Stomach (tissue), 9 donors: ENCODE data around the gene VIT. TPM values are rescaled to one million over a fixed set of nuclear protein-coding genes. Genes with fewer than 3 reads are reported as not detected.

Experiments
- DNase-seq, 2 donors: peaks; one replicate each; pipeline versions ENCODE4 v3.0.0 to v3.0.0-alpha.2; 2013 to 2019
- H3K27ac ChIP-seq, 5 donors: fragments of 200-600 bp in 4 of 5; sonication (generic) in 4 of 5; one replicate each; pipeline ENCODE4 v1.5.1; 2013 to 2019; ENCODE audit warnings: mild to moderate bottlenecking in 1 of 5, moderate library complexity in 1 of 5
- H3K27me3 ChIP-seq, 3 donors: fragments of 200-600 bp; sonication (generic); one replicate each; pipeline ENCODE4 v1.5.1; 2017 to 2019; ENCODE audit warnings: mixed run types in 1 of 3
- H3K36me3 ChIP-seq, 4 donors: fragments of 200-600 bp; sonication (generic); 1 replicate in 3 of 4; 2 replicates in 1 of 4; pipeline ENCODE4 v1.5.1; 2016 to 2019
- H3K4me1 ChIP-seq, 4 donors: fragments of 200-600 bp; sonication (generic); one replicate each; pipeline ENCODE4 v1.5.1; 2016 to 2019
- H3K4me3 ChIP-seq, 4 donors: fragments of 200-600 bp; sonication (generic) in 3 of 4; one replicate each; pipeline ENCODE4 v1.5.1; 2016 to 2019; ENCODE audit warnings: mild to moderate bottlenecking in 1 of 4
- H3K9me3 ChIP-seq, 4 donors: fragments of 200-600 bp; sonication (generic); one replicate each; pipeline ENCODE4 v1.5.1; 2016 to 2019
- CTCF ChIP-seq, 7 experiments: fragments of 450-650 bp in 4 of 7; fragments of 200-600 bp in 3 of 7; sonication (generic) in 3 of 7; IDR thresholded peaks; one replicate each; pipeline ENCODE4 v1.5.1; 2016 to 2019; ENCODE audit warnings: antibody characterized with exemption in 7 of 7, control low read depth in 2 of 7, mild to moderate bottlenecking in 1 of 7
- EP300 ChIP-seq: sonication (generic); formaldehyde crosslinking; IDR thresholded peaks from one replicate; pipeline ENCODE4 v1.6.1; 2017; ENCODE audit warnings: antibody characterized with exemption
- POLR2A ChIP-seq, 4 donors: fragments of 450-650 bp; IDR thresholded peaks; one replicate each; pipeline ENCODE4 v1.6.1; 2016; ENCODE audit warnings: antibody characterized with exemption in 4 of 4, control low read depth in 2 of 4, mild to moderate bottlenecking in 1 of 4, moderate library complexity in 1 of 4
- POLR2AphosphoS5 ChIP-seq, 3 donors: sonication (generic); formaldehyde crosslinking; IDR thresholded peaks; one replicate each; pipeline ENCODE4 v1.6.1; 2016; ENCODE audit warnings: antibody characterized with exemption in 3 of 3
- WGBS, 5 donors: extraction: QIAGEN DNeasy Blood & Tissue Kit in 3 of 5; methylation state at CpG; one replicate each; pipeline versions ENCODE4 v1.1.5 to v1.1.7; 2013 to 2018; 5-methylcytosine and 5-hydroxymethylcytosine counted together
- intact Hi-C: fragments of 100-400 bp; cut with DNase I; formaldehyde crosslinking; loops from one replicate; pipeline ENCODE4 v1.15.1; 2023; ENCODE audit warnings: low total_unique reads
- polyA plus RNA-seq, 3 donors: library from polyadenylated mRNA; stranded (reverse); fragments of 200-250 nt; gene quantifications; one replicate each; pipeline ENCODE4 v1.2.3, GENCODE V29; 2013
- total RNA-seq, 5 donors: library from RNA; depleted of rRNA; stranded (reverse); fragments of >200 nt; gene quantifications; one replicate each; pipeline versions ENCODE4 v1.1.0 to v1.2.3, GENCODE V29; 2014 to 2016
- donor health status: healthy with polysubstance abuse.
- donor health status: Bipolar disorder and iron deficiency.
- donor health status: healthy.

VIT gene
- total and polyA plus RNA-seq, 8 donors, result 0.12 to 9.1 (median 2.0) TPM; not detected in 2

- WGBS, 5 donors, result 74 to 87% (median 82%) methylated on average over 4 of the region's 4 CpGs
- TF ChIP-seq CTCF (IDR thresholded peaks at IDR 0.05) (no peak), POLR2A (IDR thresholded peaks at IDR 0.05) (no peak), EP300 (no peak), POLR2AphosphoS5 (IDR thresholded peaks at IDR 0.05) (no peak)
- no peaks in the 10 kb centered on the region for H3K36me3 ChIP-seq
- no peak for DNase-seq
- H3K27me3 ChIP-seq, result no peaks in the 10 kb centered on the region
- no peak overlapping the region for H3K27ac ChIP-seq
- H3K4me1 ChIP-seq, result peaks cover 0 to 8% (median 0%) of the 10 kb centered on the region in 4 donors
- no peaks in the 10 kb centered on the region for H3K9me3 ChIP-seq
- no peak overlapping the region for H3K4me3 ChIP-seq
- intact Hi-C loops, result loop anchor here (10.0 kb wide), 1 partner anchor 229 kb away; no protein-coding TSS in a partner anchor
Observed at GRCh38 chr2:36775806-36776205, 79.3 kb downstream of the VIT start.

GRCh38 chr2:36777272-36777671 lies 80.8 kb downstream of the VIT start:
- H3K36me3 ChIP-seq, result no peaks in the 10 kb centered on the region
- intact Hi-C loops, result loop anchor here (10.0 kb wide), 1 partner anchor 228 kb away; no protein-coding TSS in a partner anchor
- H3K27me3 ChIP-seq, result no peaks in the 10 kb centered on the region
- no peak overlapping the region for H3K4me3 ChIP-seq
- no peak overlapping the region for H3K27ac ChIP-seq
- no peaks in the 10 kb centered on the region for H3K9me3 ChIP-seq
- TF ChIP-seq CTCF (IDR thresholded peaks at IDR 0.05), result no peak
- TF ChIP-seq EP300, result no peak
- TF ChIP-seq POLR2A (IDR thresholded peaks at IDR 0.05), result no peak
- TF ChIP-seq POLR2AphosphoS5 (IDR thresholded peaks at IDR 0.05), result no peak
- H3K4me1 ChIP-seq, result peaks cover 0 to 8% (median 0%) of the 10 kb centered on the region in 4 donors
- WGBS, 5 donors, result 52 to 75% (median 68%) methylated on average over 2 of the region's 2 CpGs
- DNase-seq, result no peak

DNA sequence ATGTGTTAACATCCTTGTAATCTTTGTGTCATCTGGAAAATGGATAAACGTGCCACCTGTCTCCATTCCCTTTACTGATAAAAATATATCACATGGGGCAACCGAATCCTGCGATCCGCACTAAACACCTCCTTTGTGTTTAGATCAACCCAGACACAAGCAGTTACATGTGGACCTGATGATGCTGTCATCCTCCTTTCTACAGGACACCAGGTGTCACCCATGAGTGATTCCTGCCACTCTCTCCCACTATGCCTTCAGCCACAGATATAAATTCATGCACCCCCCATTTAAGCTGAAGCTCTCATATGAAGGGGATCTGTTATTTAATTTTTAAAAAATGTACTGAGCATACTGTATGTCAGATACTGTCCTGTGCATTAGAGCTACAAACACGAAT lies 81.3 kb downstream of the VIT start:
- H3K27ac ChIP-seq, result no peak overlapping the region
- WGBS, 5 donors, result 69 to 78% (median 72%) methylated on average over 5 of the region's 5 CpGs

GRCh38 chr2:36779462-36779861 lies 83.0 kb downstream of the VIT start:
- TF ChIP-seq EP300 (no peak), POLR2A (IDR thresholded peaks at IDR 0.05) (no peak), POLR2AphosphoS5 (IDR thresholded peaks at IDR 0.05) (no peak), CTCF (IDR thresholded peaks at IDR 0.05) (no peak)
- H3K4me3 ChIP-seq, result no peak overlapping the region
- H3K4me1 ChIP-seq, result peaks cover 0 to 8% (median 0%) of the 10 kb centered on the region in 4 donors
- DNase-seq, result no peak
- H3K27me3 ChIP-seq, result no peaks in the 10 kb centered on the region
- H3K9me3 ChIP-seq, result no peaks in the 10 kb centered on the region
- no peak overlapping the region for H3K27ac ChIP-seq
- WGBS, 5 donors, result 89 to 96% (median 90%) methylated on average over 2 of the region's 2 CpGs
- intact Hi-C loops, result loop anchor here (10.0 kb wide), 1 partner anchor 225 kb away; no protein-coding TSS in a partner anchor
- no peaks in the 10 kb centered on the region for H3K36me3 ChIP-seq

More for the DNA sequence above, 81.3 kb downstream of the VIT start:
- no peaks in the 10 kb centered on the region for H3K27me3 ChIP-seq
- intact Hi-C loops, result loop anchor here (10.0 kb wide), 1 partner anchor 227 kb away; no protein-coding TSS in a partner anchor
- TF ChIP-seq CTCF (IDR thresholded peaks at IDR 0.05) (no peak), POLR2A (IDR thresholded peaks at IDR 0.05) (no peak), POLR2AphosphoS5 (IDR thresholded peaks at IDR 0.05) (no peak), EP300 (no peak)
- H3K4me1 ChIP-seq, result peaks cover 0 to 8% (median 0%) of the 10 kb centered on the region in 4 donors
- no peaks in the 10 kb centered on the region for H3K9me3 ChIP-seq
- no peak overlapping the region for H3K4me3 ChIP-seq
- no peak for DNase-seq
- H3K36me3 ChIP-seq, result no peaks in the 10 kb centered on the region
